ENCODE results near the gene MBP.

DNA sequence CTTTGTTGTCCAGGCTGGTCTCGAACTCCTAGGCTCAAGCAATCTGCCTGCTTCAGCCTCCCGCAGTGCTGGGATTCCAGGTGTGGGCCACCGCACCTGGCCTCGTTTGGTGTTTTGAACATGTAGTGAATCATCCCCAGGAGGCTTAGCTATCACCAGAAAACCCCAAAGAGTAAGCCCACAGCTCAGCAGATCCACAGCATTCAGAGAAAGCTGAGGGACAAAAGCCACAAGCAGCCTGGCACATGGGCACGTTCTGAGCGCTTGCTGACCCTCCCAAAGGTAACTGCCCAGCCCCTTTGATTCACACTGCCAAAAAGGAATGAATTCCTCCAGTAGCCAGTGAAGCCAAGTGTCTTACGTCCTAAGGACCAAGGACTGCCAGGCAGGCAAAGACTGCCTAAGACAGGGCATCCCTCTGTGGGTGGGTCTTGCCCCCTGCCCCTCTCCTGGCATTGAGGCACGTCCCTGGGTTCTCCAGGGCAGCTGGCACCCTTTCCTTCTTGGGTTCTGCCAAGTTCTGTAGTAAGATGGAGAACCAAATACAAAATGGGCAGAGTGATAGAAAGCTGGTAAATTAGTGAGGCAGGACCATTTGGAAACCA is 31.7 kb downstream of the MBP start:
- TF ChIP-seq ESRRA (IDR thresholded peaks at IDR 0.05; ENCODE audit: low read length), result no peak
- TF ChIP-seq NFXL1 (IDR thresholded peaks at IDR 0.05; ENCODE audit: borderline replicate concordance), result no peak
- TF ChIP-seq TAF1 (IDR thresholded peaks at IDR 0.05; ENCODE audit: borderline replicate concordance, low read depth, low read length), result no peak
- TF ChIP-seq, protein P1, sequence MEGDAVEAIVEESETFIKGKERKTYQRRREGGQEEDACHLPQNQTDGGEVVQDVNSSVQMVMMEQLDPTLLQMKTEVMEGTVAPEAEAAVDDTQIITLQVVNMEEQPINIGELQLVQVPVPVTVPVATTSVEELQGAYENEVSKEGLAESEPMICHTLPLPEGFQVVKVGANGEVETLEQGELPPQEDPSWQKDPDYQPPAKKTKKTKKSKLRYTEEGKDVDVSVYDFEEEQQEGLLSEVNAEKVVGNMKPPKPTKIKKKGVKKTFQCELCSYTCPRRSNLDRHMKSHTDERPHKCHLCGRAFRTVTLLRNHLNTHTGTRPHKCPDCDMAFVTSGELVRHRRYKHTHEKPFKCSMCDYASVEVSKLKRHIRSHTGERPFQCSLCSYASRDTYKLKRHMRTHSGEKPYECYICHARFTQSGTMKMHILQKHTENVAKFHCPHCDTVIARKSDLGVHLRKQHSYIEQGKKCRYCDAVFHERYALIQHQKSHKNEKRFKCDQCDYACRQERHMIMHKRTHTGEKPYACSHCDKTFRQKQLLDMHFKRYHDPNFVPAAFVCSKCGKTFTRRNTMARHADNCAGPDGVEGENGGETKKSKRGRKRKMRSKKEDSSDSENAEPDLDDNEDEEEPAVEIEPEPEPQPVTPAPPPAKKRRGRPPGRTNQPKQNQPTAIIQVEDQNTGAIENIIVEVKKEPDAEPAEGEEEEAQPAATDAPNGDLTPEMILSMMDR (IDR thresholded peaks at IDR 0.05 in 2 of 3, conservative IDR thresholded peaks at IDR 0.05 in 1 of 3; ENCODE audit: control insufficient read depth in 2 of 3, extremely low read depth in 1 of 3, insufficient read depth in 1 of 3, low read depth in 3 of 3, low read length in 3 of 3), result no peak
- no peak for TF ChIP-seq FOXK2 (IDR thresholded peaks at IDR 0.05)
- TF ChIP-seq, protein P2, sequence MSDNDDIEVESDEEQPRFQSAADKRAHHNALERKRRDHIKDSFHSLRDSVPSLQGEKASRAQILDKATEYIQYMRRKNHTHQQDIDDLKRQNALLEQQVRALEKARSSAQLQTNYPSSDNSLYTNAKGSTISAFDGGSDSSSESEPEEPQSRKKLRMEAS (IDR thresholded peaks at IDR 0.05; ENCODE audit: low read depth, low read length), result no peak

Data from GM12878 (cell line).